HG03175 (cell line): Measurements from ENCODE around the gene NTRK1.

Experiments
- ATAC-seq: cut with Tn5 transposase; IDR thresholded peaks from one replicate; pipeline ENCODE4 v1.9.1; 2021; ENCODE audit warnings: mild to moderate bottlenecking, moderate library complexity; ENCODE audit not compliant: unreplicated experiment

The NTRK1 gene

GRCh38 chr1:156854634-156855033 is 6.0 kb upstream of the NTRK1 start:
- ATAC-seq = no peak

DNA sequence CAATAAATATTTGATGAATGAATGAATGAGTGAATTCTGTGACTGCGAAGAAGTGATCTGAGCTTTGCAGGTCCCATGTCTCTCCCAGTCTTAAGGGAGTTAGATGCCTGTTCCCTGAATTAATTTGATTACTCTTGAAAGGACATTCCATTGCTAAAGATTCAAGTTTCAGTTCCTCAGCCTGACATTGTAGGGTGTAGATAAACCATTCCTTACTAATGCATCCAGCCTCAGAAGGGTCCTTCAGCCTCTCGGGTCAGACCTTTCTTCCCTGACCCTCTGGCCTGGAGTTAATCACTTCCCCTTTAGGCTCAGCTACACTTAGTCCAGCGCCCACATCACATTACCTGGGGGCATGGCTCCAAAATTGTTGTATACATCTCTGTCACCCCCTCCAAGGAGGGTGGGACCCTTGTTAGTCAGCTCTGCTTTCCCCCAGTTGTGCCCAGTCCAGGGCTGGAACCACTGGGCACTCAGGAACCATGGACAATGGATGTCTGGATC is 4.3 kb upstream of the NTRK1 start:
- no peak for ATAC-seq

GRCh38 chr1:156857532-156857931 is 3.1 kb upstream of the NTRK1 start:
- no peak for ATAC-seq

- no peak for ATAC-seq
Measured at GRCh38 chr1:156858555-156858956, 2.1 kb upstream of the NTRK1 start.

DNA sequence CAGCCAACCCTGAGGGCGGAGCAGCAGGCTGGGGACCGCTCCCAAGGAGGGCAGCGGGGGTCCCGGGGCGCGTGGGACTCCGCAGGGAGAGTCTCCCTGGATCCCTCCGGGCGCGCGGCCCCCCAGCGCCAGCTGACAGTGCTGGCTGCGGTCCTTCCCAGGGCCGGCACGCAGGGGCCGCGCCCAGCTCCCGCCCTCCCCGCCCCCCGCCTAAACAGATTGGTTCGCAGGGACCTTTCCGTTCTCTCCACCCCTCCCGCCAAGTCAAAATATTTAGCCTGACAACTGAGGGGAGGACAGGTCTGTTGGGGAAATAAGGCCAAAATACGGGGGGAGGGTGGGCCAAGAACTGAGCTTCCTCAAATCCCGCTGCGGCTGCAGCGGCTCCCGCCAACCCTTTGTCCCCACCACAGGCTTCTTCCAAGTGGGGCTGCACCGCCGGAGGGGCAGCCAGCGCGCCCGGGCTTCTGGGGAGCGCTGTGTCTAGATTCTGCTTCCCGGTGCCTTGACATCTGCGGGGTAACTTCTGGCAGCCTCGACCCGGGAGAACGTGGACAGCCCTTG is 1.6 kb upstream of the NTRK1 start, which contains the start of gene INSRR:
Gene INSRR, minus strand, starts transcription at position 159 of the 564 bp plus-strand sequence. CDS start 496 bp downstream, outside the sequence.
- no peak for ATAC-seq

GRCh38 chr1:156859523-156860112 is 1.0 kb upstream of the NTRK1 start:
- no peak for ATAC-seq

DNA sequence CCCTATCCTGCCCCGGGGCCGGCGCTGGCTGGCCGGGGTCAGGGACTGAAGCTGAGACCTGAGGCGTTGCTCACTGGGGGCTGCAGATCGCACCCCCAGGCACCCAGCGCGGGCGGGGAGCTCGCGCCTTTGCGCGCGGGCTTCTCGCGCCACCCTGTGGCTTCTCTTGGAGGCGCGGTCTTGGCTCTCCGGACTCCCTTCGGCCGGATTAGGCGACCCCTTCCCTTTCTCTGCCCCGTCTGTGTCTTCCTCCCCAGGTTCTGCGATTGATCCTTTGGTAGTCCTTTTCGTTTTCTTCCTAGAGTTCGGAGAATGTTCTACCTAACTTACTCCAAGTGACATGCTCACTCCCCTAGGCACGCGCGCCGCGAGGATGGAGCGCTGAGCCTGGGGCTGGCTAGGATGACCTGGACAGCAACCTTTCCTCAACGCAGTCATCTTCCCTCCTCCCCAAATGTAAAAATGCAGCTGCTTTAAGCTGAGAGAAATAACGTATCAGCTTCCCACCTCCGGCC is 495 bp upstream of the NTRK1 start:
- no peak for ATAC-seq

DNA sequence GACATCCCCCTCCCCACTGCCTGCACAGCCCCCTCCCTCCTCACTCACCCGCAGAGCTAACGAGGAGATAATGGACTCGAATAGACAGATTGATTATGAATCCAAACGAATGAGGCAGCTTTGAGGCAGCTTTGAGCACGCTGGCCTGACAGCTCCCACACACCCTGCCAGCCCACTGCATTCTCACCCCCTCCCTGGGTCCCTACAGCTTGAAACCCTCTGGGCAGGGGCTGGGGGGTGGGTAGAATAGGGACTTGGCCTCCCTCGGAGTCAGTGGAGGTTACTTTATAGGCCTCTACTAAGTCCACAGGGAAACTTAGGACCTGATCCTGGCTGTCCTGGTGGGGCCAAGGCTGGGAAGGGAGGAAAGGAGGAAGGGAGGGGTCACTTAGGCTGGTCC is 1.9 kb downstream of the NTRK1 start:
- ATAC-seq = no peak

DNA sequence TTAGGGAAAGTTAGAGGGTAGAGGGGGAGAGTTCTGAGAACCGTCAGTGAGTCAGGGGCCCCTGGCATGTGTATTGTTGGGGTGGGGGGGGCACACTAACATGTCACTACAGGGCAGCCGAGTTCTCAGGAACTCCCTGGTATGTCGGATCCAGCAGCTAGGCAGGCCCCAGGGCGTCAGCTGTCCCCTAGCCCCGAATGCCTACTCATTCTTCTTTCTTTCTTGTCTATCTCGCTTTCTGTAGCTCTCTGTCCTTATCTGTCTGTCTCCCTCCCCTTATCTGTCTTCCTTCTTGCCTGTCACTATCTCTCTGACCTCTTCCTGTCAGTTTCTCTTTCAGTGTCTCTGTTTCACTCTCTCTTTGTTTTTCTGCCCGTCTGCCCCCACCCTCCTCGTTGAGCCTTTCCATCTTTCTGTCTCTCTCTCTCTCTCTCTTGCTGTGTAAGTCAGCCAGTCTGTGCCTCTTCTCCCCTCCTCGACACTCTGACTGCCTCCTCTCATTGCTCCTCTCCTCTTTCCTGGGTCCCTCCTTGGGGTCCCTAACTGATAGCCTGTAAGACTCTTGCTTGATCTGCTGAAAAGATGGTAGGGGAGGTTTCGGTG is 2.4 kb downstream of the NTRK1 start:
- ATAC-seq = no peak

DNA sequence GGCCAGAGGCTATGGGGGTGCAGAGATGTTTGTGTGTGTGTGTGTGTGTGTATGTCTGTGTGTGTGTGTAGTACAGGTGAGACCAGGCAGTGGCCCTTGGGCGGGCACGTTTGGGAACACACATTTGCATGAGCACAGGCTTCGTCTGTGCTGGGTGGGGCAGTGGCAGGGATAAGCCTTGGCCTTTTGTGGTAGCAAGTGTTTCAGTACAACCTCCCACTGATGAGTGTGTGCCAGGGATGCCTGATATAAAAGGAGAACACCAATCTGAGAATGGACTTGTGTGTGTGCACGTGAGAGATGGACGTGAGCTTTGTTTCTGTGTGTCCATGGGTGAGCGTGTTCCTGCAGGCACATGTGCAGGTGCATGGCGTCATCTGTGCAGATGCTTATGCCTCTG is 3.0 kb downstream of the NTRK1 start:
- ATAC-seq = no peak

DNA sequence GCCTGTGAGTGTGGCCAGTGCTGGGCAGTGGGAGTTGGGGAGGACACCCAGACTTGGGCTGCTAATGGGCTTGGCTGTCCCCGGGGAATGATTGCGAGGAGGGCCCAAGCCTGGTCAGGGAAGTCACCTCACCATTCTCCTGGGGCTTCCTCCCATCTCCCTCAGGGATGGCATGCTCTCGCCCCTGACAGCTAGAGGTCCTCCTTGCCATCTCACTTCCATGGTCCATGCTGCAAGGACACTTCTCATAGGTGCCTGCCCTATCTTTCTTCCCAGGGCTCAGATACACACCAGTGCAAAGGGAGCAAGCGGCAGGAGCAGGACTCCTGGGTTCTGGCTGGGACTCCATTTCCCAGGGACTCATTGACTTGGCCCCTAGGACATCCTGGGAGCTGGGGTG is 4.1 kb downstream of the NTRK1 start:
- ATAC-seq = no peak

DNA sequence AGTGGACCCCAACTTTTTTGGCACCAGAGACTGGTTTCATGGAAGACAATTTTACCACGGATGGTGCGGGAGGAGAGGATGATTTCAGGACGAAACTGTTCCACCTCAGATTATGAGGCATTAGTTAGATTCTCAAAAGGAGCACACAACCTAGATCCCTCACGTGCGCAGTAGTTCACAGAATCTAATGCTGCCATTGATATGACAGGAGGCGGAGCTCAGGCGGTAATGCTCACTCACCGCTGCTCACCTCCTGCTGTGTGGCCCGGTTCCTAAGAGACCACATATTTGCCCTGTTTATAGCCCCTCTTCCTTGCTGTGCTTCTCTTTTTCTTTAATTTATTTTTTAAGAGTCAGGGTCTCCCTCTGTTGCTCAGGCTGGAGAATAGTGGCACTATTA is 4.6 kb downstream of the NTRK1 start:
- ATAC-seq = no peak

GRCh38 chr1:156865865-156866248 is 5.2 kb downstream of the NTRK1 start:
- no peak for ATAC-seq

DNA sequence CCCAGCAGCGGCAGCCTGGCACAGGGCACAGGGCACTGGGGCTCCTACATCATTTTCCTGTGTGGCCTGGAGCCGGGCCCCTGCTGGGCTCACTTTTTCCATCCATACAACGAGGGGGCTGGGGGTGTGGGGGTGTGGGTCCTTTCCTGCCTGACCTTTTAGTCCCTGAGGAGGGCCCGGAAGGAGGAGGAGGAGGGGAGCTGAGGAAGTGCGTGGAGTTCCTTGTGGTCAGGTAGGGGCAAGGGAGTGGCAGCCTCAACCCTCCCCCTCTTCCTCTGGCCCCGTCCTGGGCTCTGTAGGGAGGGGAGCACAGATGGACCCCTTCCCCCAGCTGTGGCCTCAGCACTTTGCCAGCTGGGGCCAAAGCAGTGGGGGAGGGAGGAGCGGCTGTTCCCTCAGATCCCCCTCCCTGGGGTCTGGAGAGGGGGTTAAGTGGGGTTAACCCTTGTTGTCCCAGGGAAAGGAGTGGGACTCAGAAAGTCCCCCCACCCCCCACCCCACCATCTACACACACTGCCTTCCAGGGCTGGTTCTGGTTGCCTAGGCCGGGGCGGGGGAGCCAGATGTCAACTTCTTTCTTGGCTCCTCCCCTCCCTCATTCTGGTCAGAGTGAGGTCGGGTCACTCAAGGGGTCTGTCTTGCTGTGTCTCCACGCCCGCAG is 5.7 kb downstream of the NTRK1 start:
- no peak for ATAC-seq

DNA sequence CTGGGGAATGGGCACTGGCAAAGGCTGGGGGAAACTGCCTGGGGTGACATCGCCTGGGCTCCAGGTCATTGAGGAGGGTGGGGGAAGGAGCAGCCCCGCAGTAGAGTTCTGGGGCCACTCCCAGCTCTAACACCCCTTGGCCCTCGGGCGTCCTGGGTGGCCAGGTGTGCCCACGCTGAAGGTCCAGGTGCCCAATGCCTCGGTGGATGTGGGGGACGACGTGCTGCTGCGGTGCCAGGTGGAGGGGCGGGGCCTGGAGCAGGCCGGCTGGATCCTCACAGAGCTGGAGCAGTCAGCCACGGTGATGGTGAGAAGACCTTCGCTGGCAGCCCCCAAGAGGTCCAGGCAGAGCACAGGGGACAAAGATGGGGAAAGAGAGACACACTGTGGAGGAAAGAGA is 7.7 kb downstream of the NTRK1 start:
- no peak for ATAC-seq

DNA sequence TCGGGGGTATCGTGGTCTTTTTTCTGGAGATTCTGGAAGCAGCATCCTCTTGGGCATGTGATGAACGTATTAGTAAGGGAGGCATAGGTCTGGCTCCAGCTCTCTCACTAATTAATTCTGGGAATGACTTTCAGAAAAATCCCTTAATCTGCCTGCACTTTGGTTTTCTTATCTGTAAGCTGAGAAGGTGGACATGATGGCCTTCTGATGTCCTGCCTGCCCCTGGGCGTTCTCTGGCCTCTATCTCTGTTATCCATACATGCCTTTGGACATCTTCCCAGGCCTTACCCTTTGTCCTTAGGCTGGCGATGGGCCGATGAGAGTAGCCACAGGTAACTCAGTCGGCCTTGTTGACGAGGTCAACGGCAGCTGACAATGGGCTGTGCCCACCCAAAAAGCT is 8.8 kb downstream of the NTRK1 start:
- no peak for ATAC-seq

GRCh38 chr1:156873659-156874058 is 13.0 kb downstream of the NTRK1 start:
- ATAC-seq = no peak

GRCh38 chr1:156874142-156874541 is 13.5 kb downstream of the NTRK1 start:
- no peak for ATAC-seq

DNA sequence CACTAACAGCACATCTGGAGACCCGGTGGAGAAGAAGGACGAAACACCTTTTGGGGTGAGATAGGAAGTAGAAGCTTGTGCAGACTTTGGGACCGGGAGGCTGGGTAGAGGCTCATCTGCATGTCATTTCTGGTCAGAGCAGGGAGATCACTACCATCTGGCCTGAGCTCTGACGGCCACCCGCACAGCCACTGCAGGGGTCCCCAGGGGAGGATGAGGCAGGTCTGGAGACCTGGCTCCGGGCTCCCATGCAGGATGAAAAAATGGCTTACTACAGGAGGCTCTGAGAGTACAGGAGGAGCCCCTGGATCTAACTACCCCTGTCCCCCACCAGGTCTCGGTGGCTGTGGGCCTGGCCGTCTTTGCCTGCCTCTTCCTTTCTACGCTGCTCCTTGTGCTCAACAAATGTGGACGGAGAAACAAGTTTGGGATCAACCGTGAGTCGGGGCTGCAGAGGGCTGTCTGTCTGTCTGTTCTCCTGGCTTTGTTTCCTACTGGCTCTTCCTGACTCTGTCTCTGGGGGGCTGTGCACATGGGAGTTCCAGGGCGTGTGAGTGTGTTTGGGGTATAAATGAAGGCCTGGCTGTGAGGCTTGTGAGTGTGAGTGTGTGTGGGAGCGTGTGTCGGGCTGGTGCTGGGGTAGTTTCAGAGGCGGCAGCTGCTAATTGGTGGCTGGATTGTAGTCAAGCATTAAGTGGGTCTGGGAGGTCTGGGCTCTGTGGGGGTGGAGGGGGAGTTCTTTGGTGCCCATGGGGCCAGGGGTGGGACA is 14.1 kb downstream of the NTRK1 start:
- ATAC-seq = no peak

- ATAC-seq = no peak
Measured at GRCh38 chr1:156875341-156875615, 14.6 kb downstream of the NTRK1 start.

- ATAC-seq = no peak
Measured at GRCh38 chr1:156876281-156876680, 15.6 kb downstream of the NTRK1 start.
